GM10847 (cell line): ENCODE data around the gene HAUS7.

Experiments
- POLR2A ChIP-seq: IDR thresholded peaks from 2 replicates; pipeline ENCODE4 v1.6.1; 2011; ENCODE audit not compliant: insufficient read length; ENCODE audit errors: extremely low read depth

Gene HAUS7

DNA sequence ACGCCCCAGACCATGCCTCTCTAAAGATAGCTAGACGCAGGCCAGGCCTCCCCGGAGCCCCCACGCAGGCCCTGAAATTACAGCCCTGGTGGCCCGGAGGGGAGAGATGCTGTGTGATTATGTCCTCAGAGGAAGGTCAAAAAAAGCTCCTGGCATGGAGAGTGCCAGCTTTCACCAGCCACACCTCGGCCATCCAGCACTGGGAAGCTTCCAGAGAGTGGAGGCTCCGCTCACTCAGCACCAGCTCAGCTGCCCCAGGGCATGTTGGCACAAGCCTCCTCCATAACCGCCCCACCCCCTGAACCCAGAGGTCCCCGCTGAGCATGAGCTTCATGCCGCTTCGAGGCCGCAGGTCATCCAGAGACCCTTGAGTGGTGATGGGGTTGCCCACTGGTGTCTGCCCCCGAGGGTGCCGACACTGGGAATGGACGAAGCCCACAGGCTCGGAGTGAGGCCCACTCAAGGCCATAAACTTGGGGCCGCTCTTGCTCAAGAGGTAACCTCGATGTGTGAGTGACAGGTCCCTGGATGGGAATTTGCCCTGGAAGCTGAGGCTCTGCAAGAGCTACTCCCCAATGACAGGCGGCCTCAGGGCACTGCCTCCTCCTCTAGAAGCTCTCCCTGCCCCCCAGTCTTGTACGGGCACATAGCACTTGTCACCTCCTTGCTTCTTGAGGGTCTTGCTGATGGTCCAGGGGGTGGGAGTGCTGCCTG, 20.0 kb upstream of the HAUS7 start:
- no peak for TF ChIP-seq POLR2A

DNA sequence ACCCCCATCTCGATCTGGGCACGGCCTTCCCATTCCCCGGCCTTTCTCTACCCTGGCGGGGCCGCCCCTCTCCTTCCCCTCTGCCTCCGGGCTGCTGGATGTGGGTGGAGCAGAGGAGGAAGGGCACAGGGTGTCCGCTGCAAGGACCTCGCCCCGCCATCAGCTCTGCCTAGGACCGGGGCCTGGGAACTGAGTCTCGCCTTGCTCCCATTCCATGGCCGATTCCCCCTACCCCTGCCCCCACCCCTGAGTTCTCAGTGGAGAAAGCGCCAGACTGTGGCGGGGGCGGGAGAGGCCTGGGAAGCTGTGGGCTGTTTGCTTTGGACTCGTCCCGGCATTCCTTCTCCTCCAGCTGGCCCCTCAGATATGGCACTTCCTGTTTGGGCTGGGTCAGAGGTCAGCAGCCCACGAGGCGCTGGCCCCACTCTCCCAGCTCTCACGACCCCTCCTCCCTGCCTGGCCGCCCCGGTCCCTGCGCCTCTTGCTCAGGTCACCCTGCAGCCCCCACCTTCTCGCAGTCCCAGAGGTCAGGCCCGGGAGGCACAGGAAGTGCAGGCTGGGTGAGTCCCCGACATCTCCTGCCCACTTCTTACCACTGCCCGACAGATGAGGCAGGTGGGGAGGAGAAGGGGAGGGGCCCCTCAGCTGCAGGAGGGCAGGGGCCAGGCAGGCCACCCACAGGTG, 18.0 kb upstream of the HAUS7 start:
- no peak for TF ChIP-seq POLR2A

DNA sequence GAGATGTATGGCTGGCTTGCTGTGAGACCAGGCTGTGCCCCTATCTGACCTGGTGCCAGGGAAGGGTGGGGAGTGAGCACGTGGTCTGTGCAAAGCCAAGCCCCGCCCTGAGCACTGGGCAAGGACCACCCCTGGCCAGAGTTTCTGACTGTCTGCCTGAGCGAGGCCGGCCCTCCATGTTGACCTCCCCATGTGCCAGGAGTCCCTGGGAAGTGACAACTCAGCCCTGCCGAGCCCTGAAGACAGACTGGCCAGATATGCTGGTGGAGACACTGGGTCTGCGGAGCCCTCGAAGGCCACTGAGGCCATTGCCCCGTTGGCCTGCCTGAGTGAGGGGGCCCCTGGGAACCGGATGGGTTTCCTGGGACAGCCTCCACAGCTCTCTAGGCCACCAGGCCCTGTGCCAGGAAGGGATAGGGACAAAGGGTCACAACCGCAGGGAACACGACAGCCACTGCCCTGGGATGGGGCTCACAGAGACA, 17.3 kb upstream of the HAUS7 start:
- TF ChIP-seq POLR2A, result no peak

DNA sequence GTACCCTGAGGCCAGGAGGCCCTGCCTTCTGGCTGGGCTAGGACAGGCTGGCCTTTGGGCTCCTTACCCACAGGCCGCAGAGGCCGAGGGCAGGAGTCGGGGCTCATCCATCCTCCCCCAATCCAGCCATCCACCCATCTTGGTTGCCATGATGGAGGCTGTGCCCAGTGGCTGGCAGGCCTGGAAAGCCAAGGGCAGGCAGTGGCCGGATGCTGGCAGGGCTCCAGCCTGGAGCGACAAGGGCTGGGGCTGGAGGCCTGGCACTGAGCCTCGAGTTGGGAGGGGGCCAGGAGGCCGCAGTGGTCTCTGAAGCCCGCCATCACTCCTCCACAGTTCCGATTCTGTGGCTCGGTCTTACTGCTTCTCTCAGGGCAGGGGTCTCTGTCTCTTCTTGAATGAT, 15.8 kb upstream of the HAUS7 start:
- TF ChIP-seq POLR2A, result no peak

DNA sequence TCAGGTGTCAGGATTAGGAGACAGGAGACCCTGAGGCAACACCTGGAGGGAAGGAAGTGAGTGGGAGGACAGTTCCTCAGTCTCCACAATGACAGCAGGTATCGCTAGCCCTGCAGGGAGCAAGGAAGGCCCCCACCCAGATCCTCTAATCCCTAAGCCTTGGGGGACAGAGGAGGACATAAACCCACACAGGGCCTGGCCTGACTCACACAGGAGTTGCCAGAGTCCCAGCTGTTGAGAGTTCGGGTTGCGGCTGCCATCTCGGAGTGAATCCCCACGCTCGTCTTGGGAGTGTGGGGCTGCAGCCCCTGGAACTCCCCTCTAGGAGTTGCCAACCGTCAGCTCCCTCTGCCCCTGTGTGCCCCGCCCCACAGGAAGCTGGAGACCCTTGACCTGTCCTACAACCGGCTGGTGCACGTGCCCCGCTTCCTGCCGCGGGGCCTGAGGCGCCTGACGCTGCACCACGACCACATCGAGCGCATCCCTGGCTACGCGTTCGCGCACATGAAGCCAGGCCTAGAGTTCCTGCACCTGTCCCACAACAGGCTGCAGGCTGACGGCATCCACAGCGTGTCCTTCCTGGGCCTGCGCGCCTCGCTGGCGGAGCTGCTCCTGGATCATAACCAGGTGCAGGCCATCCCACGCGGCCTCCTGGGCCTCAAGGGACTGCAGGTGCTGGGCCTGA, 15.2 kb upstream of the HAUS7 start:
- TF ChIP-seq POLR2A, result no peak

DNA sequence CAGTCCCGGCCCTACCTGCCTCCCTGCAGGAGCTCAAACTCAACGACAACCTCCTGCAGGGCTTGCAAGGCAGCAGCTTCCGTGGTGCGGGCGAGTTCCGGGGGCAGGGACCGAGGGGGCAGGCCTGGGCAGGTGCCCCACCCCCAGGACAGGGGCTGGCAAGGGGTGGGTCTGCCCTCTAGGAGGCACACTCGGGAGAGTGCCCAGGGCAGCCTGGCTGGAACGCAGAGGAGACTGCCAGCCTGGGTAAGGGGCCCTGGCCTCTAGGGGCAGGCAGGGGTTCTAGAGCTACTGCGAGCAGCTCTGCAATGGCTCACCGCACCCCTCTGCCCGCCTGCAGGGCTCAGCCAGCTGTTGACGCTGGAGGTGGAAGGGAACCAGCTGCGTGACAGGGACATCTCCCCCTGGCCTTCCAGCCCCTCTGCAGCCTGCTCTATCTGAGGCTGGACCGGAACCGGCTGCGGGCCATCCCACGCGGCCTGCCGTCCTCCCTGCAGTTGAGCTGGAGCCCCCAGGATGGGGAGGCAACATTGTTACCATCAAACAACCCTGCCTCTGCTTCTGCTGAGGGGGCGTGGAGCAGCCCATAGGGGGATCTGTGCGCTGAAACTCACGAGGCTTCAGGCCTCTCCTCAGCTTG, 12.1 kb upstream of the HAUS7 start:
- TF ChIP-seq POLR2A, result no peak

DNA sequence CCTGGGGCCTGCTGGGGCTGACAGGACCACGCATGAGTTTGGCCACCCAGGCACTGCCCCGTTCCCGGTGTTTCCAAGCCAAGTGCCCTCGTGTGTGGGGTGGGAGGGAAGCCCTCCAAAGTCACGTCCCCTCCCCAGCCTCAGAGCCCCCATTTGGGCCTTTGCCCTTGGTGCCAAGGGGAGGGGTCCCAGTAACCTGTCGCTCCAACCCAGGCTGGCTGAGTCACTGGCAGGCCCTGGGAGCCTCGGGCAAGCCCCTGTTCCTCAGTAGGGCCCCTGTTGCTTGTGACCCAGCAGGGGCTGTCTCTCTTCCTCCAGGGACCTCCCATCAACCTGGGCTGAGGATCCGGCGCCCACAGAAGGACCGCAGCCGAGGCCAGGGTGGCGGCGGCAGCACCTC, 10.7 kb upstream of the HAUS7 start:
- no peak for TF ChIP-seq POLR2A

DNA sequence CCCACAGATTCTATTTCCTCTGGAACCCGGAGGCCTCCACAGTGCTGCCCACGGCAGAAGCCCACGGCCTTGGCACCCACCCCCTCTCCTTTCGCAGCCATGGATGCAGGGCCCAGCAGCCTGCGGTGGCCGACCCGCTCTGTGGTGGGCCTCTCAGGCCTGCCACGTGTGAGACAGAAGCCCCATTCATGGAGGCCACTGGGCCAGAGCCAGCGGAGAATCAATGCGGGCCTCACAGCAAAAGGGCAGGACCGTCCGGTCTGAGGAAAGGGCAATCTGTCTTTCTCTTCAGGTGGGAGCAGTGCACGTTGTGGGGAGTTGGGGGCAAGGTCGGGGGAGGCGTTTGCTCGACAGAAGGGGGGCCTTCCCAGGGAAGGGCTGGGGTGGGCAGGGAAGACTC, 8.4 kb upstream of the HAUS7 start:
- no peak for TF ChIP-seq POLR2A

DNA sequence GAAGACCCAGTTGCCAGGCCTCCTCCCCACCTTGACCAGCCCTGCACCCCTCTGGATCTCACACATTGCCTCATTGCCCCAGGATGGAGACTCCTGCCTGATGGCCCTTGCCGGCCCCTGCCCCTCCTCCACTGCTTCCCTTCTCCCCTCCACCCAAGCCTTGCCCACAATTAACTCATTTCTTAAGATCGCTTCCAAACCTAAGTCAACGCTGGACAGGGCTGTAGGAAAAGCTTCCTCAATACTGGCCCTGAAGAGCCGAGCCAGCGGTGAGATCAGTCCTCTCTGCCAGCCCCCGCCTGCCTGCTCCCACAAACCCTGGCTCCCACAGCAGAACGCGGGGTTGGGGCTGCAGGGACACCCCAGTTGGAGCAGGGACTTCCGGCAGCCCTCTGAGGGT, 7.5 kb upstream of the HAUS7 start:
- no peak for TF ChIP-seq POLR2A

DNA sequence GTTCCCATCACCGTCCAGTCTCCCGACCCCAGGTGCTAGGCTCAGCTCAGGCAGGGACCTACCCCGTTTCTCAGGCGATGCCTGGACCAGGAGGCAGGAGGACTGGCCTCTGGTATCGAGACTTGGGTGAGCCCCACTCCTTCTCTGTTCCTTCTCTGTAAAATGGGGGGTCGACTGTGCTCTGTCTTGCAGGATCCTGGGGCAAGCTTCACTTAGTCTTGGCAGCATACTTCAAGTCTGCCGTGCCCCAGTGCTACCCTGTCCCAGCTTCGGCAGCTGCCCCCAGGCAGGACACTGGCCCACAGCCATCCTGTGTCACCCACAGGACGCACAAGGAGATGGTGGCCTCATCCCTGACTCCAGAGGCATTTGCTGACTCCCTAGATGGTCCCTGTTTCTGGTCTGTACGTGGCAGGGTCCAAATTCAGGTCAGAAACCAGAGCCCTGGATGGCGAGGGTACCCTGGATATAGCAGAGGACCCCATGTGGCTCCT, 7.0 kb upstream of the HAUS7 start:
- TF ChIP-seq POLR2A, result no peak

DNA sequence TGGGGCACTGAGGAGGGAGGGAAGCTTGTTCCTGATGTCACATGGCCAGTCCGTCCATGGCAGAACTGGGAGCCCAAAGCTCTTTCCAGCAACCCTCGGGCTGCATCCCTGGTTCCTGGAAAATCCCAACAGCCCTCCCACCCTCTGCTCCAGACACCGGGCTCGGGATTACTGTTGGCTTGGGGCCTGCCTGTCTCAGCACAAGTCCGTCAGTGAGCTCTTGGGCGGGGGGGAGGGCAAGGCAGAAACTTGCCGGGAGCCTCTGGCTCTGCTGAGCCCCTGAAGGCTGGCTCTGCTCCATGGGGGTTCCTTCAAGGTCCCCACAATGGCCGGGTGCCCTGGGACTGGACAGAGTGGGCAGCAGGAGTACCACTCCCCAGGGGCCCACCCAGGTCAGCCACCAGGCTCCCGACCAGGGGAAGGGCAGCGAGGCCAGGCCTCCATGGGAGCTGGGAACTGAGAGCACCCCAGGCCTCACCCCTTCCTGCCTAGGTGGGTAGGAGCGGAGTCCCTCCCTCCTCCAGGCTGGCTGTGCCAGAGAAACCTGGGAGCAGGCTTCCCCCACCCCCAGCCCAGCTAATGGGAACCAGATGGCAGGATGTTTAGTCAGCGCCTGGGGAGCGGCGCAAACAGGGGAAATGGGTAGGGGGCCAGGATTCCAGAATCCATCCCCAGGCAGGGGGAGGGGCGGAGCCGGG, 6.4 kb upstream of the HAUS7 start:
- no peak for TF ChIP-seq POLR2A

DNA sequence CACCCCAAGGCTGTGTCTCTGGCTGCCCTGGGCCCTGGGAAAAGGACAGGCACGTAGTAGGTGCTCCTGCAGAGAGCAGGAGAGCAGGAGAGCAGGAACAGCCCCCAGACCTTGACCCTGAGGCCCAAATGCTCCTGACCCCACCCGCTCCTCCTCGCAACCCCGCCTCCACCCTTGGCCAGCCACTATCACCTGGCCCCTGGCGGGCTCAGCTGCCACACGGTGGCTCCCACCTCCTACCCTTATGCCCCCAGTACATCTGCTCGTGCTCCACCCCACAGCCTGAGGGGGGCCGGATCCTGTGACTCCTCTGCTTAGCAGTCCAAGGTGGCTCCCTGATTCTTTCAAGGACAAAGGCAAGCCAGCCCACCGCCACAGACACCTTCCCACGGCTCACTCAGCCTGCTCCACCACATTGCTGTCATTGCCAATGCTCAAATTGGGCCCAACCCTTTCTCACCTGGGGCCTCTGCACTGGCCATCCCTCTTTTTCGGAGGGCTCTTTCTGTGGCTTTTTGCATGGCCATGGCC, 5.4 kb upstream of the HAUS7 start:
- no peak for TF ChIP-seq POLR2A

DNA sequence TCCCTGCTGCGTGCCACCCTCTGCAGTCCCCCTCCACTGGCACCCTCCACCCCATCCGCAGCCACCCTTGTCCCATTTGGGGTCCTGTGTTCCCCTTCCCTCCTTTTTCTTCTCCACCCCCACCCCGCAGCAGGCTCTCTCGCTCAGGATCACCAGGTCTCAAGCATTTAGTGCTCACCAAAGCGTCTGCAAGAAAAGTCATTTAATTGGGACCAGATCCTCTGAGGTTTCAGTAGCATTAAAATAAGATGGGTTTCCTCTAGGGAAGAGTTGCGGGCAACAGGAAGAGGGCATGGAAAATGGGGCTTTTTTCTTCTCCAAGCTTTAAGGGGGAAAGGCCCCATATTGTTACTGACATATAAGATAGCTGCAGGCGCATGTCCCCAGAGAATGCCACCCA, 4.9 kb upstream of the HAUS7 start:
- TF ChIP-seq POLR2A, result no peak

DNA sequence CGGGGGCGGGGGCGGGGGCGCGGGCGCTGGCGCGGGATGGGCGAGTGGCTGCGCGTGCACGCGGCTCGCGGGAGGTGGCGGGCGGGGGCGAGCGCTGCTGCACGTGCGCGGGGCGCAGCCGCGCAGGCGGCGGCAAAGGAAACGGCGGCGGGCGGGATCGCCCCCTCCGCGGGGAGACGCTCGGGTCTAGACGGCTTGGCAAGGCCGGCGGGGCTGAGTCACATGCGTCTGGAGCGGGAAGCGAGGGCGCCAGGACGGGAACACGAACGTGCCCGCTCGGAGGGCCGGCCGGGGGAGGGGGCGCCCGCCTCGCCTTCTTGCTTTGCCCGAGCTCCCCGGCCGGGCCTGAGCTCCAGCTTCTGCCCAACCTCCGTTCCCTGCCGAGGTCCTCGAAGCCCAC, 4.3 kb upstream of the HAUS7 start:
- TF ChIP-seq POLR2A, result no peak

DNA sequence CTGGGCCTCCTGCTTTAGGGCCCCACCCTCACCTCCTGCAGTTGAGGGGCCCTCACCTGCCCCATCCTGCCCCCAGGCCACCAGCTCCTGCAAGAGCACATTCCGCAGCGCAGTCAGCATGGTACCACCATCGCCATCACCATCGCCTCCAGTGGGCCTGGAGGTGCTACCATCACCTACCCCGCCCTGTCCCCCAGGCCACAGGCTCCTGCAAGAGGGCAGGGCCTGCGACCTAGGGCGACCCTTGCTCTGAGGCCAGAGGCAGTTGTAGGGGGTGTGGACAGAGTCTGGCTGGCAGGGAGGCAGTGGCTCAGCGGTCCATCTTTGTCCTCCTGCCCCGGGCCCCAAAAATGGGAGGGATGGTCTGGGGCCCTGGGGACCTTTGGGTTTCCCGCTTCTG, 3.9 kb upstream of the HAUS7 start:
- no peak for TF ChIP-seq POLR2A
